Osteocyte (in vitro differentiated cells): ENCODE measurements around the gene PEPD. TPM values are rescaled to one million over a fixed set of nuclear protein-coding genes. Genes with fewer than 3 reads are reported as not detected.

ENCODE experiments used
- DNase-seq: peaks from one replicate; pipeline ENCODE4 v3.0.0; 2021; ENCODE audit warnings: mixed read lengths; ENCODE audit not compliant: unreplicated experiment; ENCODE audit errors: extremely low spot score
- H3K27ac Mint-ChIP-seq: one replicate; pipeline ENCODE4 v1.8.0; 2021; ENCODE audit warnings: mild to moderate bottlenecking, mixed read lengths; ENCODE audit not compliant: unreplicated experiment
- H3K27me3 Mint-ChIP-seq: one replicate; pipeline ENCODE4 v1.8.0; 2021; ENCODE audit warnings: mixed read lengths; ENCODE audit not compliant: unreplicated experiment
- H3K36me3 Mint-ChIP-seq: one replicate; pipeline ENCODE4 v1.8.0; 2021; ENCODE audit warnings: mixed read lengths; ENCODE audit not compliant: unreplicated experiment
- H3K4me1 Mint-ChIP-seq: one replicate; pipeline ENCODE4 v1.8.0; 2021; ENCODE audit warnings: mixed read lengths; ENCODE audit not compliant: unreplicated experiment
- H3K4me3 Mint-ChIP-seq: one replicate; pipeline ENCODE4 v1.8.0; 2021; ENCODE audit warnings: mild to moderate bottlenecking, moderate library complexity, mixed read lengths; ENCODE audit not compliant: unreplicated experiment
- H3K9me3 Mint-ChIP-seq: one replicate; pipeline ENCODE4 v1.8.0; 2021; ENCODE audit warnings: mixed read lengths; ENCODE audit not compliant: unreplicated experiment
- CTCF ChIP-seq: fragments of 200-600 bp; sonication (generic); IDR thresholded peaks from 2 replicates; pipeline ENCODE4 v1.5.0; 2021; ENCODE audit warnings: antibody characterized with exemption, mild to moderate bottlenecking, moderate library complexity
- total RNA-seq: library from RNA; stranded (reverse); gene quantifications from 2 replicates; pipeline ENCODE4 v1.2.1, GENCODE V29; 2021

The PEPD gene
- total RNA-seq, 1 donor from 2014 or later: 106 TPM

GRCh38 chr19:33365691-33366090 lies 155.9 kb downstream of the PEPD start:
- no peaks in the 10 kb centered on the region for H3K9me3 Mint-ChIP-seq
- DNase-seq: no peak

GRCh38 chr19:33363476-33363875 lies 158.1 kb downstream of the PEPD start:
- Mint-ChIP-seq H3K9me3 (no peaks in the 10 kb centered on the region), H3K27ac (no peak overlapping the region), H3K4me3 (no peak overlapping the region), H3K36me3 (no peaks in the 10 kb centered on the region), H3K27me3 (peaks cover 44% of the 10 kb centered on the region), H3K4me1 (no peaks in the 10 kb centered on the region)
- TF ChIP-seq CTCF: no peak
- DNase-seq: no peak

More at GRCh38 chr19:33365691-33366090, 155.9 kb downstream of the PEPD start:
- Mint-ChIP-seq H3K4me3 (no peak overlapping the region), H3K27me3 (peaks cover 37% of the 10 kb centered on the region), H3K4me1 (no peaks in the 10 kb centered on the region), H3K36me3 (no peaks in the 10 kb centered on the region), H3K27ac (no peak overlapping the region)
- no peak for TF ChIP-seq CTCF

DNA sequence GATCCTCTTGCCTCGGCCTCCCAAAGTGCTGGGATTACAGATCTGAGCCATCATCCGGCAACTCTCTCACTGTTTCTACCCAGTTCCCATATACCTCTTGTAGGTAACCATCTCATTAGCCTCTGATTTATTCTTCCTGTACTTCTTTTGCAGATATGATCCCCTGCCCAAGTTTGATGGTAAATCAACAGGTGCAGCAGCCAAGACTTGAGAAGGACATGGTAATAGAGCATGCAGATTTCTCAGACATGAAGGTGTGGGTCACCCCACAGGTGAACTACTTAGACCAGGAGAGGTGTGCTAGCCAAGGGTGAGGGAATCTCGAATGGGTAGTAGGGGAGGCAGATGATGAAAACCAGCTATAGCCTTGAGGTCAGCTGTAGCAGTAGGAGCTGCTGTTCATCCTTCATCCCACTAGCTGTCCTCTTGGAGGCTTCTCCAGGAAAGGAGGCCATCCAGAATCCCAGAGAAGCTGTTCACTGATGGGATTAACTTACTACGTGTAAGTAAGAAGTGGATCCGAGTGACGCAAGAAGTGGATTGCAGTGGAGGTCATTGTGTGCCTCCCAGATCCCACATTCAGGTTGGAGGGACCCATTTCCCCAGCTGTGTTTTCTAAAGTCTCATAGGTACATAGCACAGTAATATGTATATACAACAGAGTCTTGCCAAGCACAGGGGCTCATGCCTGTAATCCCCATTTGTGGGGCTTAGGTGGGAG lies 158.9 kb downstream of the PEPD start:
- DNase-seq: no peak
- Mint-ChIP-seq H3K27ac (no peak overlapping the region), H3K4me3 (no peak overlapping the region), H3K36me3 (no peaks in the 10 kb centered on the region), H3K27me3 (peaks cover 48% of the 10 kb centered on the region), H3K4me1 (no peaks in the 10 kb centered on the region), H3K9me3 (no peaks in the 10 kb centered on the region)
- no peak for TF ChIP-seq CTCF

- Mint-ChIP-seq H3K27me3 (peaks cover 37% of the 10 kb centered on the region), H3K36me3 (no peaks in the 10 kb centered on the region), H3K4me1 (no peaks in the 10 kb centered on the region), H3K4me3 (no peak overlapping the region), H3K27ac (no peak overlapping the region), H3K9me3 (peaks cover 10% of the 10 kb centered on the region)
- TF ChIP-seq CTCF: no peak
- DNase-seq: no peak
Observed at GRCh38 chr19:33359581-33359980, 162.0 kb downstream of the PEPD start.

DNA sequence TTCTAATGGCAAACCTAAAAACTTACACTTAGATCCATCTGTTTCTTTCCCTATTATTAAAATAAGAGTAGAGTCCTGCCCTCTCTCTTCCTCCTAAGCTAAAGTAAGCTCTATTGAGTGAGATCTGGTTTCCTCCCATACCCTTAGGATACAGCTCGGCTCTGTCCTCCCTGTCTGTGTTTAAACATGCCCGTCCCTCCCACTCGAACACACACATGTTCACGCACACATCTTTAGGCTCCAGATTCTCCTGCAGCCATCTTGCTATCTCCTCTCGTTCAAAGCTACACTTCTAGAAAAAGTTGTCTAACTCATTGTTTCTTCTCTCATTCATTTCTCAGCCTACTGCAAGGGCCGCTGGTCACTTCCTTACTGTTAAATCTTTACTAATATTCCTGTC lies 163.2 kb downstream of the PEPD start:
- H3K27ac Mint-ChIP-seq: no peak overlapping the region
- TF ChIP-seq CTCF: no peak
- no peak overlapping the region for H3K4me3 Mint-ChIP-seq
- H3K27me3 Mint-ChIP-seq: peaks cover 27% of the 10 kb centered on the region
- no peaks in the 10 kb centered on the region for H3K36me3 Mint-ChIP-seq
- peaks cover 10% of the 10 kb centered on the region for H3K9me3 Mint-ChIP-seq
- no peaks in the 10 kb centered on the region for H3K4me1 Mint-ChIP-seq
- no peak for DNase-seq
